NT2/D1 (cell line): ENCODE measurements around the gene FAM229B.
A peak's percentile ranks its signal among the peaks of the same experiment; 100 is the strongest.
"Not testable (repeated sequence)": the region's sequence is repeated elsewhere in the genome, so short reads cannot be mapped to it uniquely, and the experiment has no call there.

Source experiments
- DNase-seq: peaks from one replicate; pipeline ENCODE4 v3.0.0-alpha.2; 2011; ENCODE audit warnings: low read depth, low spot score
- H3K27me3 ChIP-seq: 2 replicates; pipeline ENCODE4 v1.6.0; 2011; ENCODE audit warnings: mild to moderate bottlenecking; ENCODE audit not compliant: insufficient read length, insufficient read depth
- H3K36me3 ChIP-seq: 2 replicates; pipeline ENCODE4 v1.6.1; 2011; ENCODE audit warnings: mild to moderate bottlenecking, low read length, mixed read lengths; ENCODE audit not compliant: insufficient read depth, insufficient read length
- H3K4me1 ChIP-seq: 2 replicates; pipeline ENCODE4 v1.5.1; 2011; ENCODE audit not compliant: insufficient read depth, insufficient read length
- H3K4me3 ChIP-seq: 2 replicates; pipeline ENCODE4 v1.5.1; 2011; ENCODE audit warnings: low read depth; ENCODE audit not compliant: insufficient read length
- H3K9ac ChIP-seq: 2 replicates; pipeline ENCODE4 v1.6.0; 2011; ENCODE audit warnings: low read depth; ENCODE audit not compliant: insufficient read length
- H3K9me3 ChIP-seq: 2 replicates; pipeline ENCODE4 v1.5.1; 2011; ENCODE audit warnings: mild to moderate bottlenecking, low read length; ENCODE audit not compliant: insufficient read depth
- SUZ12 ChIP-seq: IDR thresholded peaks from 2 replicates; pipeline ENCODE4 v1.6.1; 2011; ENCODE audit not compliant: insufficient read length, insufficient read depth; ENCODE audit errors: extremely low read depth
- YY1 ChIP-seq: IDR thresholded peaks from 2 replicates; pipeline ENCODE4 v1.6.1; 2011; ENCODE audit not compliant: insufficient read length, insufficient read depth
- ZNF274 ChIP-seq: IDR thresholded peaks from 2 replicates; pipeline ENCODE4 v1.6.1; 2011; ENCODE audit warnings: mild to moderate bottlenecking, low read depth, low read length

Gene FAM229B

GRCh38 chr6:112043032-112044007, 44.1 kb upstream of the FAM229B start:
- no peaks in the 10 kb centered on the region for H3K9me3 ChIP-seq
- DNase-seq, result peak; percentile 77
- TF ChIP-seq YY1 (no peak), ZNF274 (no peak), SUZ12 (no peak)
- peak overlapping the region; percentile 55 for H3K4me3 ChIP-seq
- no peaks in the 10 kb centered on the region for H3K27me3 ChIP-seq
- H3K36me3 ChIP-seq, result no peaks in the 10 kb centered on the region
- no peaks in the 10 kb centered on the region for H3K4me1 ChIP-seq
- H3K9ac ChIP-seq, result peak overlapping the region; percentile 61

DNA sequence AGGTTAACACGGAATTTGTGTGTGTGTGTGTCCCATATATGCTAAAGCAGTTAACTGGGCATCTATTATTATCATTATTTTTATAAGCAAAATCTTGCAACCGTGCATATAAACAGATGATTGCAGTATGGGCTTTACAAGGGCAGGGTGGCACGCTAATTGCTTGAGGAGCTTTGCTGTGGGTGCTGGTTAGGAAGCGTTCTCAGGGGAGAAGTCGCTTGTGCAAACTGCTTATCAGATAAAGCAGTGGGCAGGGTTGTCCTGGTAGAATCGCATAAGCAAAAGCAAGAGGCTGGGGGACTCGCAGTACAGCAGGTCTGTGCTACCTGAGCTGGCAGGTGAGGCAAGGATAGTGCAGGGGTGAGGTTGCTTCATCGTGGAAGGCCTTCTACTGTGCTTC, 43.2 kb upstream of the FAM229B start:
- no peak overlapping the region for H3K9ac ChIP-seq
- no peak overlapping the region for H3K4me3 ChIP-seq
- no peaks in the 10 kb centered on the region for H3K4me1 ChIP-seq
- no peak for DNase-seq
- TF ChIP-seq SUZ12 (no peak), YY1 (no peak), ZNF274 (no peak)
- H3K36me3 ChIP-seq, result no peaks in the 10 kb centered on the region
- no peaks in the 10 kb centered on the region for H3K27me3 ChIP-seq
- H3K9me3 ChIP-seq, result no peaks in the 10 kb centered on the region

- H3K4me1 ChIP-seq, result no peaks in the 10 kb centered on the region
- no peak for DNase-seq
- no peak overlapping the region for H3K4me3 ChIP-seq
- no peaks in the 10 kb centered on the region for H3K27me3 ChIP-seq
- H3K36me3 ChIP-seq, result no peaks in the 10 kb centered on the region
- H3K9ac ChIP-seq, result no peak overlapping the region
- no peaks in the 10 kb centered on the region for H3K9me3 ChIP-seq
- TF ChIP-seq ZNF274 (no peak), SUZ12 (no peak), YY1 (no peak)
Observed at GRCh38 chr6:112044856-112045255, 42.5 kb upstream of the FAM229B start.

DNA sequence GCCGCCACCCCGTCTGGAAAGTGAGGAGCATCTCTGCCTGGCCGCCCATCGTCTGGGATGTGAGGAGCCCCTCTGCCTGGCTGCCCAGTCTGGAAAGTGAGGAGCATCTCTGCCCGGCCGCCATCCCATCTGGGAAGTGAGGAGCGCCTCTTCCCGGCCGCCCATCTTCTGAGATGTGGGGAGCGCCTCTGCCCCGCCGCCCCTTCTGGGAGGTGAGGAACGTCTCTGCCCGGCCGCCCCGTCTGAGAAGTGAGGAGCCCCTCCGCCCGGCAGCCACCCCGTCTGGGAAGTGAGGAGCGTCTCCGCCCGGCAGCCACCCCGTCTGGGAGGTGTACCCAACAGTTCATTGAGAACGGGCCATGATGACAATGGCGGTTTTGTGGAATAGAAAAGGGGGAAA, 39.9 kb upstream of the FAM229B start:
- H3K4me1 ChIP-seq, H3K9ac ChIP-seq, H3K4me3 ChIP-seq, H3K9me3 ChIP-seq, DNase-seq, H3K36me3 ChIP-seq, H3K27me3 ChIP-seq: not testable (repeated sequence)

DNA sequence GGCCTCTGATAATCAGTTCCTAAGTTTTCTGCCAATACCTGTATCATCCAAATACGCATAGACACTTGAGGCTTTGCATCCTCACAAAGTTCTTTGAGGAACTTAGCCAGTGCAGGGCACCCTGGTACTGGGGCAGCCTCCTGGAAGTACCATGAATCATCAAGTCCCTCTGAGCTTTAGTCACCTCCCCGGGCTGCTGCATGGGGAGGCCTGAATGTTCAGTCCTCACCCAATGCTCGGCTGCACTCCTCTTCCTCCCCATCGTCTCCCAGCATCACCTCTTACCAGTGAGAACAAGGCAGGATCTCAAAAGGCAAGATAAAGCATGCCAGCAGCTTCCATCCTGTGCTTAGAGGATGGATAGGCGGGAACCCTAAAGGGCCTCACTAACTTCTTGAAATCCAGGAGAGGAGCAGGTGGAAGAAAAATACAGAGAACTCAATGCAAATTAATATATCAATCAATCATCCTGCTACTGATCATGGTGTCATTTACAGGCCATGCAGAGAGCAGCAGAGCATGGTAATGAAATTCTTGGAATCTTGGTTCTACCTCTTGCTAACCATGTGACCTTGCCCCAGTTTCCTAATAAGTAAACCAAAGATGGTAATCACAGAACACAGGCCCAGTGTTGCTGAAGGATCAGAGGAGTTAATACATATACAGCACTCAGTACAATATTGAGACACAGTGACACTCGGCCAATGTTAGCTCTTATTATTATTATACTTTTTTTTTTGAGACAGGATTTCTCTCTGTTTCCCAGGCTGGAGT, 38.2 kb upstream of the FAM229B start:
- no peaks in the 10 kb centered on the region for H3K4me1 ChIP-seq
- no peak for DNase-seq
- no peaks in the 10 kb centered on the region for H3K9me3 ChIP-seq
- no peaks in the 10 kb centered on the region for H3K27me3 ChIP-seq
- H3K9ac ChIP-seq, result no peak overlapping the region
- no peak overlapping the region for H3K4me3 ChIP-seq
- no peaks in the 10 kb centered on the region for H3K36me3 ChIP-seq
- TF ChIP-seq YY1 (no peak), ZNF274 (no peak), SUZ12 (no peak)

DNA sequence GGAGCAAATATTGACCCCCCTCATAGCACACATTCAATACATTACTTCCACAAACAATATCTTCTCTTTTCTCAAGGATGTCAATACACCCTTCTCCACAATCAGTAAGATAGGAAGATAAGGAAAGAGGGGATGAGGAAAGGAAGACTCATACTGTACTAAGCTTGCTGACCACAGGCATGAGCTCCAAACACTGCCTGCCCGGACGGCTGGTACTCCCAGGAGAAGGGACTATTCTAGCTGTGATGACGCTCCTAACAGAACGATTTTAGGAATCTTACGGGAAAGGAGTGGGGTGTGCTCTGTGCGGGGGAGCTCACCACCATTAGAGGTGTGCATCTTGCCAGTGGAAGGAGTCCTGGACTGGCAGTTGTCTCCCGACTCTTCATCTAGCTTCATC, 37.4 kb upstream of the FAM229B start:
- H3K9me3 ChIP-seq, result no peaks in the 10 kb centered on the region
- H3K9ac ChIP-seq, result no peak overlapping the region
- H3K36me3 ChIP-seq, result no peaks in the 10 kb centered on the region
- H3K4me1 ChIP-seq, result no peaks in the 10 kb centered on the region
- no peaks in the 10 kb centered on the region for H3K27me3 ChIP-seq
- TF ChIP-seq YY1 (no peak), ZNF274 (no peak), SUZ12 (no peak)
- DNase-seq, result no peak
- no peak overlapping the region for H3K4me3 ChIP-seq

GRCh38 chr6:112050429-112050828, 37.0 kb upstream of the FAM229B start:
- Histone ChIP-seq H3K27me3 (no peaks in the 10 kb centered on the region), H3K4me3 (no peak overlapping the region), H3K9me3 (no peaks in the 10 kb centered on the region), H3K4me1 (no peaks in the 10 kb centered on the region), H3K36me3 (no peaks in the 10 kb centered on the region), H3K9ac (no peak overlapping the region)
- TF ChIP-seq ZNF274 (no peak), SUZ12 (no peak), YY1 (no peak)
- DNase-seq, result no peak

- H3K36me3 ChIP-seq, H3K27me3 ChIP-seq, DNase-seq: not testable (repeated sequence)
Observed at GRCh38 chr6:112051251-112051740, 36.1 kb upstream of the FAM229B start.

More at GRCh38 chr6:112051251-112051740, 36.1 kb upstream of the FAM229B start:
- H3K9ac ChIP-seq, H3K4me3 ChIP-seq, H3K4me1 ChIP-seq, H3K9me3 ChIP-seq: not testable (repeated sequence)
